ENCODE results near the gene ITGAL. TPM values are rescaled to one million over a fixed set of nuclear protein-coding genes. Genes with fewer than 3 reads are reported as not detected.

Gene ITGAL
- total RNA-seq, 1 experiment from 2014 or later: not detected

DNA sequence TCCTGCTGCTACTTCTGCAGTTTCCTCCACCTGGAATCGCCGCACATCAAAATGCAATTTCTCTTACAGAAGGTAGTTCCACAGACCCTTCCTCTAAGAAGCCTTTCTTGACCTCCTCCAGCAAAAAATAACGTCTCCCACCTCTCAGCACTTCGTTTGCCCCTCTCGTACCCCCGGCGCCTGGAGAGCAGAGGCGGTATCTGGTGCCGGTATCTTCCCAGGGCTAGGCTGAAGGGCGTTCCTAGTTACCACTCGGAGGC, 43.2 kb upstream of the ITGAL start:
- H3K27me3 Mint-ChIP-seq (ENCODE audit: low read depth): peaks cover 21% of the 10 kb centered on the region
- no peak overlapping the region for H2AFZ ChIP-seq (ENCODE audit: low read length)

More for the DNA sequence above, 43.2 kb upstream of the ITGAL start:
- Histone ChIP-seq H4K8ac (replicated peaks; ENCODE audit: insufficient read length, low read depth, low read length) (no peak overlapping the region), H2BK20ac (ENCODE audit: low read depth, low read length, poor library complexity, severe bottlenecking) (no peak overlapping the region), H3K79me1 (ENCODE audit: insufficient read depth, low read depth, low read length, poor library complexity, severe bottlenecking) (peaks cover 8% of the 10 kb centered on the region), H3K56ac (ENCODE audit: insufficient read length, low read depth, low read length) (no peak overlapping the region), H2AK5ac (ENCODE audit: insufficient read length, low read length) (no peak overlapping the region), H3K27me3 (ENCODE audit: insufficient read depth, low read length) (no peaks in the 10 kb centered on the region), H2BK120ac (ENCODE audit: low read depth, low read length, poor library complexity, severe bottlenecking) (no peak overlapping the region), H3K79me2 (ENCODE audit: insufficient read depth, low read length) (peaks cover 4% of the 10 kb centered on the region; the same call in 1 of the 2 replicates), H2BK5ac (ENCODE audit: insufficient read length, low read length) (no peak overlapping the region), H3K18ac (ENCODE audit: insufficient read length, low read depth, low read length) (peak overlapping the region; percentile 85), H3K23ac (ENCODE audit: insufficient read length, low read depth, low read length) (no peak overlapping the region), H3K9me3 (ENCODE audit: control insufficient read depth, low read depth, low read length) (no peaks in the 10 kb centered on the region), H2BK15ac (ENCODE audit: low read depth, low read length) (no peak overlapping the region), H3K4me2 (ENCODE audit: insufficient read depth, insufficient read length, low read length) (peak overlapping the region; percentile 87), H3K14ac (ENCODE audit: insufficient read depth, low read length) (peak overlapping the region; percentile 75), H4K20me1 (ENCODE audit: control insufficient read depth, insufficient read depth, insufficient read length) (no peaks in the 10 kb centered on the region), H3T11ph (ENCODE audit: low read length) (no peak overlapping the region), H2BK12ac (ENCODE audit: insufficient read length, low read depth, low read length) (no peak overlapping the region), H4K91ac (ENCODE audit: insufficient read length, low read depth, low read length) (no peak overlapping the region), H3K9ac (ENCODE audit: extremely low read depth, insufficient read length, low read length) (peak overlapping the region; percentile 60), H4K5ac (ENCODE audit: insufficient read length, low read depth, low read length) (no peak overlapping the region), H3K27ac (ENCODE audit: insufficient read length, low read depth, low read length) (no peak overlapping the region), H3K23me2 (ENCODE audit: insufficient read length, low read depth, low read length, poor library complexity, severe bottlenecking) (peaks cover 9% of the 10 kb centered on the region), H3K4ac (ENCODE audit: low read depth, low read length) (no peak overlapping the region), H3K4me1 (ENCODE audit: insufficient read depth, low read length) (no peaks in the 10 kb centered on the region)
- H3K4me3 Mint-ChIP-seq: no peak overlapping the region
- no peak for DNase-seq
- H3K9me3 Mint-ChIP-seq: no peaks in the 10 kb centered on the region; a peak in 2 of 5 replicates
- H3K36me3 Mint-ChIP-seq (ENCODE audit: insufficient read depth in 1 of 3, low read depth in 3 of 3): peaks cover 19 to 32% (median 27%) of the 10 kb centered on the region in 3 experiments
- TF ChIP-seq, protein P1, sequence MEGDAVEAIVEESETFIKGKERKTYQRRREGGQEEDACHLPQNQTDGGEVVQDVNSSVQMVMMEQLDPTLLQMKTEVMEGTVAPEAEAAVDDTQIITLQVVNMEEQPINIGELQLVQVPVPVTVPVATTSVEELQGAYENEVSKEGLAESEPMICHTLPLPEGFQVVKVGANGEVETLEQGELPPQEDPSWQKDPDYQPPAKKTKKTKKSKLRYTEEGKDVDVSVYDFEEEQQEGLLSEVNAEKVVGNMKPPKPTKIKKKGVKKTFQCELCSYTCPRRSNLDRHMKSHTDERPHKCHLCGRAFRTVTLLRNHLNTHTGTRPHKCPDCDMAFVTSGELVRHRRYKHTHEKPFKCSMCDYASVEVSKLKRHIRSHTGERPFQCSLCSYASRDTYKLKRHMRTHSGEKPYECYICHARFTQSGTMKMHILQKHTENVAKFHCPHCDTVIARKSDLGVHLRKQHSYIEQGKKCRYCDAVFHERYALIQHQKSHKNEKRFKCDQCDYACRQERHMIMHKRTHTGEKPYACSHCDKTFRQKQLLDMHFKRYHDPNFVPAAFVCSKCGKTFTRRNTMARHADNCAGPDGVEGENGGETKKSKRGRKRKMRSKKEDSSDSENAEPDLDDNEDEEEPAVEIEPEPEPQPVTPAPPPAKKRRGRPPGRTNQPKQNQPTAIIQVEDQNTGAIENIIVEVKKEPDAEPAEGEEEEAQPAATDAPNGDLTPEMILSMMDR (conservative IDR thresholded peaks at IDR 0.05): no peak
- H3K4me1 Mint-ChIP-seq: peaks cover 4 to 12% of the 10 kb centered on the region in 2 experiments; a peak in 3 of 4 replicates
- H3K27ac Mint-ChIP-seq: peak overlapping the region in 1 of 3 experiments; percentile 47; a peak in 2 of 7 replicates
- WGBS (ENCODE audit: extremely low coverage, insufficient read length, low lambda C conversion rate): no CpG with 5 or more reads among the region's 11 CpGs

All from H9 (cell line).